ENCODE measurements around the gene NXPH3. TPM values are rescaled to one million over a fixed set of nuclear protein-coding genes. Genes with fewer than 3 reads are reported as not detected.
A peak's percentile ranks its signal among the peaks of the same experiment; 100 is the strongest.

The NXPH3 gene
- total and polyA plus RNA-seq, 9 of the 15 experiments (the other 6 are each of a cell fraction or from before 2014, with no cell fraction given), result 0.04 to 0.27 (median 0.07) TPM; not detected in 2

GRCh38 chr17:49567871-49568694, 7.6 kb upstream of the NXPH3 start:
- in situ Hi-C loops (cut with MboI), result loop anchor here (10.0 kb wide), 1 partner anchor 507 kb away; no protein-coding TSS in a partner anchor
- H3K9me3 ChIP-seq (replicated peaks; ENCODE audit: control insufficient read depth, insufficient read depth, low read depth, low read length), result no peaks in the 10 kb centered on the region
- ChIA-PET CTCF (ENCODE audit: low intra/inter-chr PET ratio) (interaction anchor here (0.6 to 7.7 kb wide), 8 partner anchors 73 to 549 kb away, joined by 4 to 167 read pairs (median 8); no protein-coding TSS in a partner anchor), POLR2A (interaction anchor here (0.6 to 1.4 kb wide), 3 partner anchors 57 to 146 kb away, joined by 3 to 4 read pairs (median 3); partner anchors contain the start of gene SLC35B1)
- H3K4me3 ChIP-seq, result no peak overlapping the region
- H3K4me2 ChIP-seq (ENCODE audit: insufficient read depth, low read length), result peak overlapping the region; percentile 40; the same call in 1 of the 2 replicates
- H3K4me1 ChIP-seq (replicated peaks in 1 of 2; ENCODE audit: control insufficient read depth in 2 of 2, insufficient read depth in 2 of 2, low read length in 2 of 2), result peaks cover 0 to 24% of the 10 kb centered on the region in 2 experiments; a peak in 4 of 5 replicates
- no peaks in the 10 kb centered on the region for H3K9me1 ChIP-seq (ENCODE audit: control insufficient read depth, insufficient read depth, low read length)
- H3K27ac ChIP-seq (ENCODE audit: extremely low read depth, low read depth, low read length), result no peak overlapping the region
- peaks cover 11 to 42% of the 10 kb centered on the region in 2 experiments; a peak in 3 of 5 replicates for H3K27me3 ChIP-seq (ENCODE audit: control insufficient read depth in 2 of 2, insufficient read depth in 2 of 2, low read length in 2 of 2)
- no peaks in the 10 kb centered on the region for H3K36me3 ChIP-seq (ENCODE audit: control insufficient read depth, insufficient read depth, low read length)
- no peaks in the 10 kb centered on the region for H3K79me2 ChIP-seq (ENCODE audit: control insufficient read depth, insufficient read depth, low read length)
- 30% methylated on average over 41 of the region's 42 CpGs for WGBS (ENCODE audit: insufficient coverage, low coverage, missing lambda C conversion rate)
- intact Hi-C loops (cut with micrococcal nuclease), result loop anchor here (2.0 kb wide), 2 partner anchors 217 to 283 kb away; no protein-coding TSS in a partner anchor
- H3K9ac ChIP-seq (ENCODE audit: insufficient read depth in 1 of 2, low read depth in 2 of 2, low read length in 2 of 2), result peak overlapping the region in 1 of 2 experiments; percentile 73; a peak in 2 of 4 replicates
- FAIRE-seq, result peak; percentile 90
- ATAC-seq, result peak; percentile 75
- H2AFZ ChIP-seq (ENCODE audit: low read depth, low read length), result peak overlapping the region; percentile 85
- DNase-seq (ENCODE audit: extremely low read depth in 1 of 4, low spot score in 3 of 4), result peak; percentile 63 to 86 (median 70)
- no TSS peak for BruUV-seq (replicated peaks)
- peaks cover 13% of the 10 kb centered on the region; the same call in 1 of the 2 replicates for H4K20me1 ChIP-seq (replicated peaks; ENCODE audit: control insufficient read depth, insufficient read depth, low read length)
- no peak for TF ChIP-seq BRD4 (IDR thresholded peaks at IDR 0.05)
- no peak for TF ChIP-seq NUFIP1 (IDR thresholded peaks at IDR 0.05; ENCODE audit: partially characterized antibody)
- no peak for TF ChIP-seq CBX3 (IDR thresholded peaks at IDR 0.05; ENCODE audit: borderline replicate concordance in 1 of 2, low read length in 2 of 2)
- no peak; a peak in 1 of 4 replicates for TF ChIP-seq KDM4B (IDR thresholded peaks at IDR 0.05; ENCODE audit: borderline replicate concordance in 2 of 2, low read depth in 1 of 2)
- peak; percentile 92 for TF ChIP-seq ZKSCAN1 (IDR thresholded peaks at IDR 0.05; ENCODE audit: low read depth, low read length)
- no peak for TF ChIP-seq COPS2 (conservative IDR thresholded peaks at IDR 0.05)
- TF ChIP-seq ZSCAN29 (IDR thresholded peaks at IDR 0.05), result no peak
- TF ChIP-seq RBM17 (IDR thresholded peaks at IDR 0.05; ENCODE audit: borderline replicate concordance, low read depth, low read length), result no peak
- TF ChIP-seq ZFP30 (CRISPR knock-in tag; IDR thresholded peaks at IDR 0.05; ENCODE audit: borderline replicate concordance), result no peak
- TF ChIP-seq ZNF717 (CRISPR knock-in tag; IDR thresholded peaks at IDR 0.05), result no peak
- no peak for TF ChIP-seq THRAP3 (IDR thresholded peaks at IDR 0.05; ENCODE audit: borderline replicate concordance)
- TF ChIP-seq SUPT5H (IDR thresholded peaks at IDR 0.05), result no peak
- TF ChIP-seq CREM (IDR thresholded peaks at IDR 0.05; ENCODE audit: low read depth), result peak; percentile 31; the same call in 1 of the 2 replicates
- no peak for TF ChIP-seq CREB1 (IDR thresholded peaks at IDR 0.05)
- peak; percentile 49; the same call in 1 of the 2 replicates for TF ChIP-seq CREB1 (CRISPR knock-in tag; IDR thresholded peaks at IDR 0.05)
- TF ChIP-seq C11orf30 (IDR thresholded peaks at IDR 0.05; ENCODE audit: low read depth), result no peak
- no peak for TF ChIP-seq HDAC1 (IDR thresholded peaks at IDR 0.05)
- TF ChIP-seq HDAC8 (tag; IDR thresholded peaks at IDR 0.05), result no peak
- TF ChIP-seq ATF2 (CRISPR knock-in tag; IDR thresholded peaks at IDR 0.05), result no peak
- no peak for TF ChIP-seq ZNF511 (CRISPR knock-in tag; IDR thresholded peaks at IDR 0.05)
- peak; percentile 65; the same call in 1 of the 2 replicates for TF ChIP-seq ZNF263 (CRISPR knock-in tag; IDR thresholded peaks at IDR 0.05; ENCODE audit: borderline replicate concordance)
- TF ChIP-seq MBD2 (IDR thresholded peaks at IDR 0.05; ENCODE audit: borderline replicate concordance, low read depth), result no peak

Measured in K562 (cell line).